Measurements from ENCODE around the gene DIABLO.

The DIABLO gene

DNA sequence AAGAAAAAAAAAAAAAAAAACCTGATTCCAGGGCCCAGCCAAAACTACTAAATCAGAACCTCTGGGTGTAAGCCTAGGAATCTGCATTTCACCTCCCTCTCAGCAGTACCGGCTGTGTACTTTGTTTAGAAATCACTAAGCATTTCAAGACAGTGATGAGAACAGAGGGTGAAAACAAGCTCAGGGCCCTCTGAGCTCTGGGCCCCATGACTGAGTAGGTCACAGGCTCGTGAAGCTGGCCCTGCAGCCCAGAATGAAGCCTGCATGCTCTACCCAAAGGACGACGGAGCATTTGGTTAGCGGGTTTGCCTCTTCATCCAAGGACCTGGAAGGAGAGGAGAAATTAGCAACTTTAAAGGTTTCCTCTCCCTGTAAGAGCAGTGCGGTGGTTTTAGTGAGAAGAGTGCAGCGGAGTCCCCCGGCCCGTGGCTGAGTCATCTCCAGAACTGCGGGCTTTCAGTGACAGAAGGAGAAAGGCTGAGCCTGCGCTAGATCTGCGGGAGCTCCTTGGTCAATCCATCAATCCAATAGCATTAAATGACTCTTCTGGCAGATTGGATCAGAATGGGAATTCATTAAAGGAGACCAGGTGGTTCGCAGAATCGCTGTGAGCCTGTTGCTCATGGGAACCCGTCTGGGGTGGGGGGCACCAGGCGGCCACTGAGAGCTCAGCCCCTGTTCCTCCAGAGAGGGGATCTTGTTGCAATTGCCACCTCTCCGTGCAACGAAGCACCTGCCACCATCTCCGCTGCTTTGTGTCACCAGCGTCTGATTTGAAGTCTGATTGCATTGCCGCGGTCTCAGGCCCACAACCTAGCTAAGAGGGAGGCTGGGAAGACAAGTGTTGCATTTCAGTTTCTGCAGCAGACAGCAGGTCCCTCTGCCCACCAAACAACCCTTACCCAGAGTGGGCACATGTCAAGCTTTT, 59.2 kb downstream of the DIABLO start:
- H2AK5ac ChIP-seq (ENCODE audit: low read length), result no peak overlapping the region
- H3K4me2 ChIP-seq (ENCODE audit: low read length), result no peak overlapping the region
- no CpG with 5 or more reads among the region's 22 CpGs for WGBS (ENCODE audit: extremely low coverage, insufficient coverage, insufficient read length)

DNA sequence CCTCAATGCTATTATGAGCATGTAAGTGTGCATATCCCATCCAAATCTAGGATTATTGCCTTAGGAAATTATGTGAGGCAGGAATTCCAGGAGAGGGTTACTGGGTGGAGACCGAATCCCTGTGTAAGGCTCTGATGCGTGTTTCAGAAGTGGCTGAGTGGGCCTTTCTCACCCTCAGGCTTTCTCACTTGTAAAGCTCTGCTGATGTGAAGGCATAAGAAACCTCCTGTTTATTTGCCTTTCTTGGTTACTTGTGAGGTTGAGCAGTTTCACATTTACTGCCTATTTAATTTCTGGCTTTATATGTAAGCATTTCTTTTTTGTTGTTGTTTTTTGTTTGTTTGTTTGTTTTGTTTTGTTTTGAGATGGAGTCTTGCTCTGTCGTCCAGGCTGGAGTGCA, 62.9 kb downstream of the DIABLO start:
- Histone ChIP-seq H3K4me3 (ENCODE audit: low read depth, low read length) (no peak overlapping the region), H4K12ac (ENCODE audit: low read depth, low read length) (no peak overlapping the region), H3K9ac (ENCODE audit: low read length) (no peak overlapping the region), H3K36me3 (ENCODE audit: control insufficient read depth in 1 of 2, insufficient read depth in 2 of 2, low read length in 2 of 2) (no peaks in the 10 kb centered on the region), H3K4me1 (ENCODE audit: control insufficient read depth in 1 of 2, insufficient read depth in 2 of 2, low read length in 2 of 2) (no peaks in the 10 kb centered on the region), H4K91ac (ENCODE audit: low read depth, low read length) (no peak overlapping the region), H3K79me2 (ENCODE audit: control insufficient read depth, insufficient read depth, low read length, poor library complexity) (no peaks in the 10 kb centered on the region), H3K23ac (ENCODE audit: low read length) (no peak overlapping the region), H3K79me1 (ENCODE audit: low read length) (no peaks in the 10 kb centered on the region), H3K4ac (ENCODE audit: low read depth, low read length) (no peak overlapping the region), H3K9me3 (ENCODE audit: insufficient read depth, low read depth, low read length) (no peaks in the 10 kb centered on the region), H4K8ac (ENCODE audit: low read depth, low read length) (no peak overlapping the region), H3K27me3 (ENCODE audit: insufficient read depth, low read length) (no peaks in the 10 kb centered on the region), H2BK5ac (ENCODE audit: low read depth, low read length, poor library complexity) (no peak overlapping the region), H3K18ac (ENCODE audit: low read length) (no peak overlapping the region), H2AFZ (ENCODE audit: insufficient read depth, low read length, poor library complexity) (no peak overlapping the region), H2BK12ac (ENCODE audit: low read length) (no peak overlapping the region), H3K4me2 (ENCODE audit: low read length) (no peak overlapping the region), H3K27ac (ENCODE audit: low read depth, low read length) (no peak overlapping the region), H2AK5ac (ENCODE audit: low read length) (no peak overlapping the region), H3K14ac (ENCODE audit: low read length) (no peak overlapping the region), H2BK120ac (ENCODE audit: insufficient read depth, low read length, poor library complexity) (no peak overlapping the region)
- no CpG with 5 or more reads among the region's 3 CpGs for WGBS (ENCODE audit: extremely low coverage, insufficient coverage, insufficient read length)
- no peak for DNase-seq

More for the DNA sequence above, 59.2 kb downstream of the DIABLO start:
- DNase-seq, result no peak
- no peak overlapping the region for H3K4me3 ChIP-seq (ENCODE audit: low read depth, low read length)
- H3K9ac ChIP-seq (ENCODE audit: low read length), result no peak overlapping the region
- H2AFZ ChIP-seq (ENCODE audit: insufficient read depth, low read length, poor library complexity), result no peak overlapping the region
- no peak overlapping the region for H3K23ac ChIP-seq (ENCODE audit: low read length)
- no peak overlapping the region for H3K4ac ChIP-seq (ENCODE audit: low read depth, low read length)
- no peaks in the 10 kb centered on the region for H3K4me1 ChIP-seq (ENCODE audit: control insufficient read depth in 1 of 2, insufficient read depth in 2 of 2, low read length in 2 of 2)
- no peak overlapping the region for H3K14ac ChIP-seq (ENCODE audit: low read length)
- H2BK120ac ChIP-seq (ENCODE audit: insufficient read depth, low read length, poor library complexity), result no peak overlapping the region
- no peak overlapping the region for H3K18ac ChIP-seq (ENCODE audit: low read length)
- H3K27ac ChIP-seq (ENCODE audit: low read depth, low read length), result no peak overlapping the region
- H3K79me2 ChIP-seq (ENCODE audit: control insufficient read depth, insufficient read depth, low read length, poor library complexity), result no peaks in the 10 kb centered on the region
- H4K91ac ChIP-seq (ENCODE audit: low read depth, low read length), result no peak overlapping the region
- no peak overlapping the region for H4K8ac ChIP-seq (ENCODE audit: low read depth, low read length)
- H2BK12ac ChIP-seq (ENCODE audit: low read length), result no peak overlapping the region
- H3K36me3 ChIP-seq (ENCODE audit: control insufficient read depth in 1 of 2, insufficient read depth in 2 of 2, low read length in 2 of 2), result no peaks in the 10 kb centered on the region
- H2BK5ac ChIP-seq (ENCODE audit: low read depth, low read length, poor library complexity), result no peak overlapping the region
- no peaks in the 10 kb centered on the region for H3K9me3 ChIP-seq (ENCODE audit: insufficient read depth, low read depth, low read length)
- no peaks in the 10 kb centered on the region for H3K79me1 ChIP-seq (ENCODE audit: low read length)
- no peaks in the 10 kb centered on the region for H3K27me3 ChIP-seq (ENCODE audit: insufficient read depth, low read length)
- H4K12ac ChIP-seq (ENCODE audit: low read depth, low read length), result no peak overlapping the region

DNA sequence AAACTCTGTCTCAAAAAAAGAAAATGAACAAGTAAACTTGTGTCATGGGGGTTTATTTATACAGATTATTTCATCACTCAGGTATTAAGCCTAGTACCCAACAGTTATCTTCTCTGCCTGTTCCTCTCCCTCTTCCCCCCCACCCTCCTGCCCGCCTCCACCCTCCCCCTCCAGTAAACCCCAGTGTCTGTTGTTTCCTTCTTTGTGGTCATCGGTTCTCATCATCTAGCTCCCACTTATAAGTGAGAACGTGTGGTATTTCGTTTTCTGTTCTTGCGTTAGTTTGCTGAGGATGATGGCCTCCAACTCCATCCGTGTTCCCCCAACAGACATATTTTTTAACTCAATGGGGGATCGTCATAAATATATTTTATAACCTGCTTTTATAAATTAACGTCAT, 64.2 kb downstream of the DIABLO start:
- no peaks in the 10 kb centered on the region for H3K27me3 ChIP-seq (ENCODE audit: insufficient read depth, low read length)
- no peak overlapping the region for H3K27ac ChIP-seq (ENCODE audit: low read depth, low read length)
- H3K4me3 ChIP-seq (ENCODE audit: low read depth, low read length), result no peak overlapping the region
- no peaks in the 10 kb centered on the region for H3K9me3 ChIP-seq (ENCODE audit: insufficient read depth, low read depth, low read length)
- H3K79me2 ChIP-seq (ENCODE audit: control insufficient read depth, insufficient read depth, low read length, poor library complexity), result no peaks in the 10 kb centered on the region
- H2AK5ac ChIP-seq (ENCODE audit: low read length), result no peak overlapping the region
- H3K23ac ChIP-seq (ENCODE audit: low read length), result no peak overlapping the region
- H3K79me1 ChIP-seq (ENCODE audit: low read length), result no peaks in the 10 kb centered on the region
- H3K4ac ChIP-seq (ENCODE audit: low read depth, low read length), result no peak overlapping the region
- H2BK5ac ChIP-seq (ENCODE audit: low read depth, low read length, poor library complexity), result no peak overlapping the region
- no peak overlapping the region for H3K18ac ChIP-seq (ENCODE audit: low read length)
- no peak overlapping the region for H4K12ac ChIP-seq (ENCODE audit: low read depth, low read length)
- no peak overlapping the region for H2AFZ ChIP-seq (ENCODE audit: insufficient read depth, low read length, poor library complexity)
- H3K4me1 ChIP-seq (ENCODE audit: control insufficient read depth in 1 of 2, insufficient read depth in 2 of 2, low read length in 2 of 2), result no peaks in the 10 kb centered on the region
- no peak overlapping the region for H2BK12ac ChIP-seq (ENCODE audit: low read length)
- no peak overlapping the region for H4K91ac ChIP-seq (ENCODE audit: low read depth, low read length)
- H3K4me2 ChIP-seq (ENCODE audit: low read length), result no peak overlapping the region
- H4K8ac ChIP-seq (ENCODE audit: low read depth, low read length), result no peak overlapping the region
- H3K36me3 ChIP-seq (ENCODE audit: control insufficient read depth in 1 of 2, insufficient read depth in 2 of 2, low read length in 2 of 2), result no peaks in the 10 kb centered on the region
- H3K9ac ChIP-seq (ENCODE audit: low read length), result no peak overlapping the region
- no peak for DNase-seq
- H2BK120ac ChIP-seq (ENCODE audit: insufficient read depth, low read length, poor library complexity), result no peak overlapping the region
- no CpG with 5 or more reads among the region's 8 CpGs for WGBS (ENCODE audit: extremely low coverage, insufficient coverage, insufficient read length)
- H3K14ac ChIP-seq (ENCODE audit: low read length), result no peak overlapping the region

DNA sequence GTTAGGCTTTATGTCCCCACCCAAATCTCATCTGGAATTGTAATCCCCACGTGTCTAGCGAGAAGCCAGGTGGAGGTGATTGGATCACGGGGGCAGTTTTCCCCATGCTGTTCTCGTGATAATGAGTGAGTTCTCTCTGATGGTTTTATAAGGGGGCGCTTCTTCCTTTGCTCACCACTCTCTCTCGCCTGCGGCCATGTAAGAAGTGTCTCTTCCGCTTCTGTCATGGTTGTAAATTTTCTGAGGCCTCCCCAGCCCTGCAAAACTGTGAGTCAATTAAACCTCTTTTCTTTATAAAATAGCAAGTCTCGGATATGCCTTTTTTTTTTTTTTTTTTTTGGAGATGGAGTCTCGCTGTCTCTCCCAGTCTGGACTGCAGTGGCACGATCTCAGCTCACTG, 65.1 kb downstream of the DIABLO start:
- DNase-seq, result no peak
- H3K36me3 ChIP-seq (ENCODE audit: control insufficient read depth in 1 of 2, insufficient read depth in 2 of 2, low read length in 2 of 2), result no peaks in the 10 kb centered on the region
- H3K4ac ChIP-seq (ENCODE audit: low read depth, low read length), result no peak overlapping the region
- H2BK12ac ChIP-seq (ENCODE audit: low read length), result no peak overlapping the region
- H2AFZ ChIP-seq (ENCODE audit: insufficient read depth, low read length, poor library complexity), result no peak overlapping the region
- no peaks in the 10 kb centered on the region for H3K79me1 ChIP-seq (ENCODE audit: low read length)
- no peak overlapping the region for H4K8ac ChIP-seq (ENCODE audit: low read depth, low read length)
- H2BK5ac ChIP-seq (ENCODE audit: low read depth, low read length, poor library complexity), result no peak overlapping the region
- H3K27ac ChIP-seq (ENCODE audit: low read depth, low read length), result no peak overlapping the region
- H4K12ac ChIP-seq (ENCODE audit: low read depth, low read length), result no peak overlapping the region
- H3K79me2 ChIP-seq (ENCODE audit: control insufficient read depth, insufficient read depth, low read length, poor library complexity), result no peaks in the 10 kb centered on the region
- no peak overlapping the region for H3K23ac ChIP-seq (ENCODE audit: low read length)
- no peak overlapping the region for H2AK5ac ChIP-seq (ENCODE audit: low read length)
- no peak overlapping the region for H4K91ac ChIP-seq (ENCODE audit: low read depth, low read length)
- no CpG with 5 or more reads among the region's 11 CpGs for WGBS (ENCODE audit: extremely low coverage, insufficient coverage, insufficient read length)
- no peak overlapping the region for H3K14ac ChIP-seq (ENCODE audit: low read length)
- H3K18ac ChIP-seq (ENCODE audit: low read length), result no peak overlapping the region
- no peaks in the 10 kb centered on the region for H3K4me1 ChIP-seq (ENCODE audit: control insufficient read depth in 1 of 2, insufficient read depth in 2 of 2, low read length in 2 of 2)
- no peak overlapping the region for H3K4me3 ChIP-seq (ENCODE audit: low read depth, low read length)
- H3K27me3 ChIP-seq (ENCODE audit: insufficient read depth, low read length), result no peaks in the 10 kb centered on the region
- no peak overlapping the region for H3K9ac ChIP-seq (ENCODE audit: low read length)
- no peak overlapping the region for H2BK120ac ChIP-seq (ENCODE audit: insufficient read depth, low read length, poor library complexity)
- no peaks in the 10 kb centered on the region for H3K9me3 ChIP-seq (ENCODE audit: insufficient read depth, low read depth, low read length)
- no peak overlapping the region for H3K4me2 ChIP-seq (ENCODE audit: low read length)

All from trophoblast cell (in vitro differentiated cells and primary cell).